ENCODE data around the gene PIK3CD. TPM values are rescaled to one million over a fixed set of nuclear protein-coding genes. Genes with fewer than 3 reads are reported as not detected.
"Not testable (repeated sequence)": the region's sequence is repeated elsewhere in the genome, so short reads cannot be mapped to it uniquely, and the experiment has no call there.

The PIK3CD gene
- total RNA-seq, 8 experiments from 2014 or later: 0.80 to 6.8 (median 5.4) TPM

DNA sequence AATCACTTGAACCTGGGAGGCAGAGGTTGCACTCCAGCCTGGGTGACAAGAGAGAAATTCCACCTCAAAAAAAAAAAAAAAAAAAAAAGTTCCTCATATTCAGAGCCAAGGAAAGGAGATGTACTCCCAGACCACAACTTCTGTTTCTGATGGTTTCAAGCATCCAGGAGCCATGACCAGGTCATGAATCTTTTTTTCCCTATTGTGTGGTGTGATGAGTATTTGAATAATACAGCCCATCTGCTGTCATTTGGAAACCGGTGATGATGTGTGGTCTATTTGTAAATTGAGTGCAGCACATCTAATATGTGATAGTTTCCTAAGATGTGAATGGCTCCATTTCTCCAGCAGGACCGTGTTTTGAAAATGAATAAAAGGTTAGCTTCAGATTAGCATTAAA is 18.6 kb downstream of the PIK3CD start:
- H3K4me3 ChIP-seq: no peak overlapping the region
- H3K4me1 ChIP-seq (replicated peaks in 1 of 2): no peaks in the 10 kb centered on the region
- no peak overlapping the region for H3K27ac ChIP-seq
- ATAC-seq (replicated peaks in 6 of 8): no peak
- in situ Hi-C loops (cut with MboI; ENCODE audit: low pct_unique_long_range_greater_than_20kb in 2 of 9, low sequenced_read_pairs in 9 of 9, unreplicated experiment in 9 of 9): no loop called here
- 0 to 88% (median 77%) methylated on average over 1 to 2 of the region's 2 CpGs; no CpG with 5 or more reads in 1 of the 10 experiments for WGBS, 10 experiments

DNA sequence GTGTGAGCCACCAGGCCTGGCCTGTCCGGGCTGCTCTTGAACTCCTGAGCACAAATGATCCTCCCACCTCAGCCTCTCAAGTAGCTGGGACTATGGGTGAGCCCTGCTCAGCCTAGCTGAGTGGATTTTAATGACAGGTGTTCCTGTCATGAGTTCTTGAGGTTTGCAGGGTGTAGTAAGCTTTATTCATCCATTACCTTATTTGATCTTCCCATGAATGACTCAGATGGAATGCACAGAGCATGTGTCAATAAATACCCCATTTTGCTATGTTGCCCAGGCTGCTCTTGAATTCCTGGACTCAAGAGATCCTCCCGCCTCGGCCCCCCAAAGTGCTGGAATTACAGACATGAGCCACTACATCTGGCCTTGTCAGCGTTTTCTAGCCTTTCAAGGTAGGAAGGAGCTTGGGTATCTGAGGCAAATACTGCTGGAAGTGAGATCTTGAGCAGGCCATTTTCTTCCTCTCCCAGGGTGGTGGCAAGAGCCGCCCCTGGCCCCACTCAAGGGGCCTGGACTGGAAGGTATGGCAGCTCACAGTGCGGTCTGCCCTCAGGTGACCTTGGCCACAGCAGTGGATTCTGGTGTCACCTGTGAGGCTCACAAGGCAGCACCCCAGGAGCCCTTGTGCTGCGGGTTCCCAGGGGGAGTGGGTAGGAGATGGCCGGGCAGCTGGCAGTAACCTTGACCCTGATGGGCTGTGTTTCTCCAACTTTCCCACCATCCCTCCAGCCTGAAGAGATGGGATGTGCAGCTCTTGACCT is 20.0 kb downstream of the PIK3CD start:
- ATAC-seq (replicated peaks in 6 of 8): peak in 4 of 8 experiments; percentile 32 to 99 (median 55)
- no peaks in the 10 kb centered on the region for H3K4me1 ChIP-seq (replicated peaks in 1 of 2)
- in situ Hi-C loops (cut with MboI; ENCODE audit: low pct_unique_long_range_greater_than_20kb in 2 of 9, low sequenced_read_pairs in 9 of 9, unreplicated experiment in 9 of 9): no loop called here
- no peak overlapping the region for H3K27ac ChIP-seq
- WGBS, 10 experiments: 0 to 87% (median 79%) methylated on average over 1 to 7 of the region's 8 CpGs; no CpG with 5 or more reads in 2 of the 10 experiments
- no peak overlapping the region for H3K4me3 ChIP-seq

GRCh38 chr1:9672444-9672843 is 20.9 kb downstream of the PIK3CD start:
- Histone ChIP-seq H3K27ac (no peak overlapping the region), H3K4me3 (no peak overlapping the region), H3K4me1 (replicated peaks in 1 of 2) (no peaks in the 10 kb centered on the region)
- 72 to 97% (median 75%) methylated on average over 1 to 5 of the region's 5 CpGs; no CpG with 5 or more reads in 3 of the 10 experiments for WGBS, 10 experiments
- in situ Hi-C loops (cut with MboI; ENCODE audit: low pct_unique_long_range_greater_than_20kb in 2 of 9, low sequenced_read_pairs in 9 of 9, unreplicated experiment in 9 of 9): no loop called here
- ATAC-seq (replicated peaks in 6 of 8): no peak

GRCh38 chr1:9675393-9675792 is 23.9 kb downstream of the PIK3CD start:
- no peak for ATAC-seq (replicated peaks in 6 of 8)
- 0 to 61% (median 0%) methylated on average over 1 to 2 of the region's 3 CpGs; no CpG with 5 or more reads in 7 of the 10 experiments for WGBS, 10 experiments
- Histone ChIP-seq H3K4me1 (replicated peaks in 1 of 2) (no peaks in the 10 kb centered on the region), H3K4me3 (no peak overlapping the region), H3K27ac (no peak overlapping the region)
- in situ Hi-C loops (cut with MboI; ENCODE audit: low pct_unique_long_range_greater_than_20kb in 2 of 9, low sequenced_read_pairs in 9 of 9, unreplicated experiment in 9 of 9): no loop called here

GRCh38 chr1:9676128-9676527 is 24.6 kb downstream of the PIK3CD start:
- H3K27ac ChIP-seq; H3K4me1 ChIP-seq (replicated peaks in 1 of 2); ATAC-seq (replicated peaks in 6 of 8); in situ Hi-C loops (cut with MboI; ENCODE audit: low pct_unique_long_range_greater_than_20kb in 2 of 9, low sequenced_read_pairs in 9 of 9, unreplicated experiment in 9 of 9); H3K4me3 ChIP-seq: not testable (repeated sequence)
- 67 to 100% (median 96%) methylated on average over 1 to 6 of the region's 7 CpGs; no CpG with 5 or more reads in 4 of the 10 experiments for WGBS, 10 experiments

DNA sequence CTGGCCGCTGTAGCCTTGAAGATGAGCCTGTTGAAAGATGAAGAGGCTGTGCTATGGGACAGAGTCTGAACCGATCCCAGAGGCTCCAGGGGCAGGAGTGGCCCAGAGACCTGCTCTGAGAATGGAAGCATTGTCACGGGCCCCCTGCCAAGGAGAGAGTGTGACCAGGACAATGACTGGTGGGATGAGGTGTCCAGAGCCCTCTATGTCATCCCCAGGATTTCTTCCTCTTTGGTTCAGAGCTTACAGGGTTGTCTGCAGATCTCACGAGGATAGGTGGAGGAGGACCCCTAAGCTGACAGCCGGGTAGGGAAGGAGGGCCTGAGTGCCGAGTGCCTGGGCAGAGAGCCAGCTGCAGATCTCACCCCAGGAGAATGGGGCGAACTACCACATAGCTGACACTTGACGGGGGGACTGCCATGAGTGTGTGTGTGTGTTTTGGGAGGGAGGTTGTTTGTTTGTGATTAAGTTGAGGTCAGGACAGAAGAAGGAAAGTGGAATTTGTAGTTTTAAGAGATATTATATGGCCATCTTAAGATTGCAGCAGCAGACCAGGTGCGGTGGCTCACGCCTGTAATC is 25.4 kb downstream of the PIK3CD start:
- ATAC-seq (replicated peaks in 6 of 8): no peak
- no peak overlapping the region for H3K4me3 ChIP-seq
- no peak overlapping the region for H3K27ac ChIP-seq
- H3K4me1 ChIP-seq (replicated peaks in 1 of 2): no peaks in the 10 kb centered on the region
- in situ Hi-C loops (cut with MboI; ENCODE audit: low pct_unique_long_range_greater_than_20kb in 2 of 9, low sequenced_read_pairs in 9 of 9, unreplicated experiment in 9 of 9): no loop called here
- WGBS, 10 experiments: 20 to 100% (median 64%) methylated on average over 1 to 10 of the region's 10 CpGs; no CpG with 5 or more reads in 2 of the 10 experiments

- Histone ChIP-seq H3K4me3 (no peak overlapping the region), H3K27ac (no peak overlapping the region), H3K4me1 (replicated peaks in 1 of 2) (no peaks in the 10 kb centered on the region)
- in situ Hi-C loops (cut with MboI; ENCODE audit: low pct_unique_long_range_greater_than_20kb in 2 of 9, low sequenced_read_pairs in 9 of 9, unreplicated experiment in 9 of 9): no loop called here
- WGBS, 10 experiments: 73 to 100% (median 90%) methylated on average over 1 to 2 of the region's 2 CpGs; no CpG with 5 or more reads in 3 of the 10 experiments
- no peak for ATAC-seq (replicated peaks in 6 of 8)
These were observed 28.6 kb downstream of the PIK3CD start for GRCh38 chr1:9680091-9680490.

GRCh38 chr1:9680828-9681227 is 29.3 kb downstream of the PIK3CD start:
- 82 to 98% (median 90%) methylated on average over 2 to 6 of the region's 6 CpGs; no CpG with 5 or more reads in 4 of the 10 experiments for WGBS, 10 experiments
- in situ Hi-C loops (cut with MboI; ENCODE audit: low pct_unique_long_range_greater_than_20kb in 2 of 9, low sequenced_read_pairs in 9 of 9, unreplicated experiment in 9 of 9): no loop called here
- ATAC-seq (replicated peaks in 6 of 8): no peak
- Histone ChIP-seq H3K4me3 (no peak overlapping the region), H3K27ac (no peak overlapping the region), H3K4me1 (replicated peaks in 1 of 2) (no peaks in the 10 kb centered on the region)

DNA sequence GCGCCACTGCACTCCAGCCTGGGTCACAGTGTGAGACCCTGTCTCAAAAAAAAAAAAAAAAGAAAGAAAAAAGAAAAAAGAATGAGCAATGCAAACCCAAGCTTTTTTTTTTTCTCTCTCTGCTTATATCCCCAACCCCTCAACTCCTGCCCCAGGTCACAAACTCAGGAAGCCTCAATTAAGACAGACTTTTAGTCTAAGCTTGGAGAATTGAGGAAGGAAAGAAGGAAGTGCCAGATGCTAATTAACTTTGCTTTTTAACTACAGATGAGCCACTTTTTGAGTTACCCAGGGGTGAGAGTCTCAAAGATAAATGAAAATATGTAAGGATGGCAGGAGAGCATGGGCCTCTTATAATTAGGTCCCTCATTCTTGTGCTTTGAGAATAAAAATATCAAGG is 33.3 kb downstream of the PIK3CD start:
- H3K27ac ChIP-seq: no peak overlapping the region
- in situ Hi-C loops (cut with MboI; ENCODE audit: low pct_unique_long_range_greater_than_20kb in 2 of 9, low sequenced_read_pairs in 9 of 9, unreplicated experiment in 9 of 9): no loop called here
- 67 to 100% (median 86%) methylated on average over 1 of the region's 1 CpG; no CpG with 5 or more reads in 5 of the 10 experiments for WGBS, 10 experiments
- peaks cover 8 to 9% of the 10 kb centered on the region in 2 donors for H3K4me1 ChIP-seq (replicated peaks in 1 of 2)
- no peak overlapping the region for H3K4me3 ChIP-seq
- no peak for ATAC-seq (replicated peaks in 6 of 8)

DNA sequence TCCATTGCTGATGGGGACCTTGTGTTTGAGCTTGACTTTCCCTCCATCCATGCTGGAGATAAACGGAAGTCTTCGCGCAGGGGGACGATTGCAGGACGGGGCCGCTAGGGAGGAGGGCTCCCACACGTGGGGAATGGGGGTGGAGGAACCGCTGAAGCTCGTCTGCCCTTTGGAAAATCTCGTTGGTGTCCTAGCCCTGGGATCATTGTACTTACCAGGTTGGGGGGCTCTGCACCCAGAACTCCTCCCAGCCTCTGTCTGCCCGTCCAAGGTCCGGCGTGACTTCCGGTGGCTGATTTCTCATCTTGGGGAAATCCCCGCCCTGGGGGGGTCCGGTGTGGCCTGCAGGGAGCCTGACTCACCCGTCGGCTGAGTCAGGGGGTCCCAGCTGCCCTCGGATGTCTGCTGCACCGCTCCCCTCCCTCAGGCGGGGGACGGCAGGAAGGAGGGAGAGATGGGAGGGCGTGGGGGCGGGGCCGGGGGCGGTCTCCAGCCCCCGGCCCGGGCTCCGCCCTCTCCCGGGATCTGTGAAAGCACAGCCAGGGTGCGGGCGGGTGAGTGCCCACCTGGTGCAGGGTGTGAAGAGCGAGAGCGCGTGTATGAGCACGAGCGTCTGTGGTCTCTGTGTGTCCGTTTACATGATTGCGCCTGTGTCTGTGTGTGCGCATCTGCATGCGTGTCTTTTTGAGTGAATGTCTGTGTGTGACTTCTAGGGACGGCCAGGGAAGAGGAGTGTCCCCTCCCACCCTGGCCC is 35.8 kb downstream of the PIK3CD start:
- peak; percentile 30 to 62 (median 52) for ATAC-seq (replicated peaks in 6 of 8)
- in situ Hi-C loops (cut with MboI; ENCODE audit: low pct_unique_long_range_greater_than_20kb in 2 of 9, low sequenced_read_pairs in 9 of 9, unreplicated experiment in 9 of 9): no loop called here
- Histone ChIP-seq H3K4me3 (peak overlapping the region; percentile 23 to 57 (median 36)), H3K4me1 (replicated peaks in 1 of 2) (peaks cover 15 to 16% of the 10 kb centered on the region in 2 donors), H3K27ac (no peak overlapping the region)
- 0 to 8% (median 0%) methylated on average over 1 to 9 of the region's 42 CpGs; no CpG with 5 or more reads in 5 of the 10 experiments for WGBS, 10 experiments

DNA sequence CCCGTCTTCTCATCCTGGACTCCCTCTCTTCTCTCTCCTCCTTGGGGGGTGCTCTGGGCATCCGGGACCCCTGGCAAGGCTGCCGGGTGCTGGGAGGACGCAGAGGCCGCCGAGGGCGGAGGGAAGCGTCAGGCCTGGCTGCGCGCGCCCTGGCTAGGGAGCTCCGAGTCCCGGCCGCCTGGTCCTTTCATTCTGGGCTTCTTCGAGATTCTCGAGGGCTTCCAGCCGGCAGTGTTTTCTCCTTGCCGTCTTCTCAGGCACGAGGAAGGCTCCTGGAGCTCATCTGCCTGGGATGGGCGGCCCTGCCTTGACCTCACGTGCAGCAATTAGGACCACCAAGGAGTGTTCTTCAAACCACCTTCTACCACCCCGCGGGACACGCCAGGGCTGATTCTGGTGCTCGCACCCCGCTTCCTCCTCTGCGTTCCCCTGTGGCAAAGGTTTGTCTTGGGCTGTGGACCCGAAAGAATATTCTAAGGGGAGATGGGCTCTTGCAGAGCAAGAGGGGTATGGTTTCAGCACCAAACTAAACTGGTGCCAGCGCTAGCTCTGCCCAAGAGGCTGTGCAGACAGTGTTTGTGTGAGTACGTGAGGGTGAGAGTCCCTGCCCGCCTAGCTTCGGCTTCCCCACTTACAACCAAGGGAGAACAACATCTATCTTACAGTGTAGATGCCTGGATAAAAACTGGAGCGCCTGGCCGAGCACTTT is 36.5 kb downstream of the PIK3CD start:
- in situ Hi-C loops (cut with MboI; ENCODE audit: low pct_unique_long_range_greater_than_20kb in 2 of 9, low sequenced_read_pairs in 9 of 9, unreplicated experiment in 9 of 9): no loop called here
- Histone ChIP-seq H3K4me3 (peak overlapping the region; percentile 31 to 58 (median 47)), H3K27ac (no peak overlapping the region), H3K4me1 (replicated peaks in 1 of 2) (peaks cover 15 to 16% of the 10 kb centered on the region in 2 donors)
- 0 to 24% (median 7%) methylated on average over 1 to 17 of the region's 34 CpGs; no CpG with 5 or more reads in 3 of the 10 experiments for WGBS, 10 experiments
- peak in 5 of 8 experiments; percentile 4 to 23 (median 10) for ATAC-seq (replicated peaks in 6 of 8)

- 0 to 93% (median 45%) methylated on average over 1 to 13 of the region's 14 CpGs; no CpG with 5 or more reads in 1 of the 10 experiments for WGBS, 10 experiments
- H3K4me1 ChIP-seq (replicated peaks in 1 of 2): peaks cover 15 to 16% of the 10 kb centered on the region in 2 donors
- no peak overlapping the region for H3K27ac ChIP-seq
- H3K4me3 ChIP-seq: peak overlapping the region; percentile 47 to 58 (median 54)
- in situ Hi-C loops (cut with MboI; ENCODE audit: low pct_unique_long_range_greater_than_20kb in 2 of 9, low sequenced_read_pairs in 9 of 9, unreplicated experiment in 9 of 9): no loop called here
- ATAC-seq (replicated peaks in 6 of 8): no peak
These were observed 37.1 kb downstream of the PIK3CD start for GRCh38 chr1:9688599-9688998.

All from motor neuron (in vitro differentiated cells).